ENCODE measurements around the gene RGS6.

DNA sequence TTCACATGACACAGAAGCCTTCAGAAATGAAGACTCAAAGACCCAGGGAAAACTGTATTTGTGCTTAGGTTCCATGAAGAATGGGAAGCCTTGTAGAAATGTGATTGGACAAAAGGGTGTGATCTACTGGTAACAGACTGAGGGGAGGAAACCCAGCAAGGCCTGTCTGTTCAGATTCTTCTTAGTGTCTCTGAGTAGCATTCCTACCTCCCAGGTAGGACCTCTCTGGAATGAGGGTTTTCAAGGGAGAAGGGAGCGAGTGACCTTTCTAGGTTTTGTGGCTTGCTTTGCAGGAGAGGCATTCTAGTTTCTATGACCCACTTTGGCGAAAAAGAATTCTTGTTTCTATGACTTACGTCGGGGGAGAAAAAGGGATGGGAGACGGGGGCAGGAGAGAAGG, 560.0 kb downstream of the RGS6 start:
- TF ChIP-seq, protein P1, sequence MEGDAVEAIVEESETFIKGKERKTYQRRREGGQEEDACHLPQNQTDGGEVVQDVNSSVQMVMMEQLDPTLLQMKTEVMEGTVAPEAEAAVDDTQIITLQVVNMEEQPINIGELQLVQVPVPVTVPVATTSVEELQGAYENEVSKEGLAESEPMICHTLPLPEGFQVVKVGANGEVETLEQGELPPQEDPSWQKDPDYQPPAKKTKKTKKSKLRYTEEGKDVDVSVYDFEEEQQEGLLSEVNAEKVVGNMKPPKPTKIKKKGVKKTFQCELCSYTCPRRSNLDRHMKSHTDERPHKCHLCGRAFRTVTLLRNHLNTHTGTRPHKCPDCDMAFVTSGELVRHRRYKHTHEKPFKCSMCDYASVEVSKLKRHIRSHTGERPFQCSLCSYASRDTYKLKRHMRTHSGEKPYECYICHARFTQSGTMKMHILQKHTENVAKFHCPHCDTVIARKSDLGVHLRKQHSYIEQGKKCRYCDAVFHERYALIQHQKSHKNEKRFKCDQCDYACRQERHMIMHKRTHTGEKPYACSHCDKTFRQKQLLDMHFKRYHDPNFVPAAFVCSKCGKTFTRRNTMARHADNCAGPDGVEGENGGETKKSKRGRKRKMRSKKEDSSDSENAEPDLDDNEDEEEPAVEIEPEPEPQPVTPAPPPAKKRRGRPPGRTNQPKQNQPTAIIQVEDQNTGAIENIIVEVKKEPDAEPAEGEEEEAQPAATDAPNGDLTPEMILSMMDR (IDR thresholded peaks at IDR 0.05): no peak
- TF ChIP-seq POLR2A (IDR thresholded peaks at IDR 0.05): no peak
